Fibroblast of lung (primary cell): ENCODE measurements around the gene OXCT1. TPM values are rescaled to one million over a fixed set of nuclear protein-coding genes. Genes with fewer than 3 reads are reported as not detected.

Experiments used
- DNase-seq, 2 donors: peaks; one replicate each; pipeline versions ENCODE4 v3.0.0 to v3.0.0-alpha.2; 2010; ENCODE audit warnings: low read depth in 2 of 2
- H2AFZ ChIP-seq: 2 replicates; pipeline ENCODE4 v1.5.1; 2012; ENCODE audit warnings: low read length, control low read depth, inconsistent platforms
- H3K27ac ChIP-seq: 2 replicates; pipeline ENCODE4 v1.5.1; 2011; ENCODE audit warnings: low read length, control low read depth; ENCODE audit not compliant: insufficient read depth
- H3K27me3 ChIP-seq: 2 replicates; pipeline ENCODE4 v1.5.1; 2011; ENCODE audit warnings: mild to moderate bottlenecking, low read length; ENCODE audit not compliant: control insufficient read depth, insufficient read depth
- H3K36me3 ChIP-seq: 2 replicates; pipeline ENCODE4 v1.5.1; 2011; ENCODE audit warnings: low read length; ENCODE audit not compliant: control insufficient read depth, insufficient read depth
- H3K4me1 ChIP-seq: 2 replicates; pipeline ENCODE4 v1.5.1; 2011; ENCODE audit warnings: low read length; ENCODE audit not compliant: control insufficient read depth, insufficient read depth; ENCODE audit errors: extremely low read depth
- H3K4me2 ChIP-seq: 2 replicates; pipeline ENCODE4 v1.5.1; 2011; ENCODE audit warnings: low read length, control low read depth; ENCODE audit not compliant: insufficient read depth; ENCODE audit errors: extremely low read depth
- H3K4me3 ChIP-seq, 4 experiments: fragments of 200-600 bp in 1 of 4; sonication (generic) in 1 of 4; replicated peaks in 1 of 4; 2 replicates each; pipeline ENCODE4 v1.5.1; 2011 to 2016; ENCODE audit warnings: low read length in 4 of 4, low read depth in 3 of 4, mild to moderate bottlenecking in 3 of 4, control low read depth in 2 of 4, inconsistent platforms in 1 of 4, mixed read lengths in 1 of 4; ENCODE audit not compliant: insufficient read depth in 1 of 4; ENCODE audit errors: control extremely low read depth in 1 of 4
- H3K79me2 ChIP-seq: 2 replicates; pipeline ENCODE4 v1.5.1; 2012; ENCODE audit warnings: mild to moderate bottlenecking, low read length, inconsistent platforms; ENCODE audit not compliant: control insufficient read depth, insufficient read depth
- H3K9ac ChIP-seq: 2 replicates; pipeline ENCODE4 v1.5.1; 2011; ENCODE audit warnings: mild to moderate bottlenecking, low read length, control low read depth; ENCODE audit not compliant: insufficient read depth
- H3K9me3 ChIP-seq: 2 replicates; pipeline ENCODE4 v1.5.1; 2012; ENCODE audit warnings: low read depth, low read length; ENCODE audit not compliant: control insufficient read depth, insufficient read depth
- H4K20me1 ChIP-seq: 2 replicates; pipeline ENCODE4 v1.5.1; 2011; ENCODE audit warnings: low read length; ENCODE audit not compliant: control insufficient read depth, insufficient read depth; ENCODE audit errors: extremely low read depth
- EZH2 ChIP-seq: IDR thresholded peaks from 2 replicates; pipeline ENCODE4 v1.5.1; 2012; ENCODE audit warnings: low read length, control low read depth, mild to moderate bottlenecking; ENCODE audit errors: missing control alignments
- polyA plus RNA-seq, 2 donors: library from polyadenylated mRNA; depleted of rRNA in 1 of 2; stranded (reverse) in 1 of 2; unstranded in 1 of 2; fragments of >200 nt; gene quantifications; 2 replicates each; pipeline ENCODE4 v1.2.1, GENCODE V29; 2011 to 2012; ENCODE audit warnings: missing spikeins in 1 of 2
- total RNA-seq: library from RNA; depleted of rRNA; stranded (reverse); fragments of >200 nt; gene quantifications from 2 replicates; pipeline ENCODE4 v1.2.1, GENCODE V29; 2014
- TF ChIP-seq, protein P1 (sequence below), 2 donors: IDR thresholded peaks in 1 of 2; conservative IDR thresholded peaks in 1 of 2; 1 replicate in 1 of 2; 2 replicates in 1 of 2; pipeline ENCODE4 v1.5.1; 2011 to 2012; ENCODE audit warnings: low read length in 2 of 2, control low read depth in 1 of 2, inconsistent platforms in 1 of 2, low read depth in 1 of 2, mild to moderate bottlenecking in 1 of 2

The OXCT1 gene
- total and polyA plus RNA-seq, 2 donors (not counting 1 experiment from before 2014, with no cell fraction given) = 35.7 to 56.3 TPM

DNA sequence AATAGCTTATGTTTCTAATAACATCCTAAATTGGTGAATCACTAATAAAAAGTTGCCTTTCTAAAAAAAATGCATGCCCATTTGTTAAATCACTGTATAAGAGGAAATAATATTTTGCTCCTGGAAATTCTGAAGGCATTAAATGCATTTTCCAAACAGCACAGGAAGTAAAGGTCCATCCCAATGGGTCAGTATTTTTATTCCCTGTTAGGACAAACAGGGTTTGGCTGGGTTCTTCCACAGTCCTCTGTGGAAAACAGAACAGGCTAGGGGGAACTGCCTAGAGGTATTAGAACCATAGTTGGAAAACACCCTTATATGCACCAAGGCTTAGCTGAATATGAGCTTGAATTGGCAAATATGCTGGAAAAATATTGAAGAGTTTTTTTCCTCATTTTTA, 85.2 kb downstream of the OXCT1 start:
- Histone ChIP-seq H3K27ac (no peak overlapping the region), H3K79me2 (no peaks in the 10 kb centered on the region), H3K9me3 (no peaks in the 10 kb centered on the region), H3K27me3 (no peaks in the 10 kb centered on the region), H3K9ac (no peak overlapping the region), H3K4me1 (peaks cover 13% of the 10 kb centered on the region), H3K4me3 (no peak overlapping the region), H2AFZ (no peak overlapping the region), H4K20me1 (no peaks in the 10 kb centered on the region), H3K36me3 (no peaks in the 10 kb centered on the region), H3K4me2 (no peak overlapping the region)
- no peak for DNase-seq
- TF ChIP-seq, protein P1, sequence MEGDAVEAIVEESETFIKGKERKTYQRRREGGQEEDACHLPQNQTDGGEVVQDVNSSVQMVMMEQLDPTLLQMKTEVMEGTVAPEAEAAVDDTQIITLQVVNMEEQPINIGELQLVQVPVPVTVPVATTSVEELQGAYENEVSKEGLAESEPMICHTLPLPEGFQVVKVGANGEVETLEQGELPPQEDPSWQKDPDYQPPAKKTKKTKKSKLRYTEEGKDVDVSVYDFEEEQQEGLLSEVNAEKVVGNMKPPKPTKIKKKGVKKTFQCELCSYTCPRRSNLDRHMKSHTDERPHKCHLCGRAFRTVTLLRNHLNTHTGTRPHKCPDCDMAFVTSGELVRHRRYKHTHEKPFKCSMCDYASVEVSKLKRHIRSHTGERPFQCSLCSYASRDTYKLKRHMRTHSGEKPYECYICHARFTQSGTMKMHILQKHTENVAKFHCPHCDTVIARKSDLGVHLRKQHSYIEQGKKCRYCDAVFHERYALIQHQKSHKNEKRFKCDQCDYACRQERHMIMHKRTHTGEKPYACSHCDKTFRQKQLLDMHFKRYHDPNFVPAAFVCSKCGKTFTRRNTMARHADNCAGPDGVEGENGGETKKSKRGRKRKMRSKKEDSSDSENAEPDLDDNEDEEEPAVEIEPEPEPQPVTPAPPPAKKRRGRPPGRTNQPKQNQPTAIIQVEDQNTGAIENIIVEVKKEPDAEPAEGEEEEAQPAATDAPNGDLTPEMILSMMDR (conservative IDR thresholded peaks at IDR 0.05 in 1 of 2, IDR thresholded peaks at IDR 0.05 in 1 of 2; ENCODE audit: low read depth in 1 of 2, low read length in 2 of 2) = no peak
- no peak for TF ChIP-seq EZH2

DNA sequence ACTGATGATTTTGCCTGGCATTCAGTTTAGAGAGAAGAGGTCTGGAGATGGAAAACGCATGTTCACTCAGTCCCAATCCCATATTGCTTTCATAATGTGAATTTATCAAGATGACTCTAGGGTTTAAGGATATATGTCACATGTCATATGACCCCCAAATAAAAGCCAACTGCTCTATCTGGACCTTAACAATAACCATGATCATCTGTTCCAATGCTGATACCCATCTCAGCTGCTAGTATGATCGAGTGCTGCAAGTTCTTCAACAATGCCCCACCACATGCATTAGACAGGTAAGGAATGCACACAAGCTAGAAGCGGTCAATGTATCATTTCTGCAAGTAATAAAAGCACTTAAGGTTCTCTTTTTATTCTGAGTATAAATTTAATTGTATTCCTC, 91.8 kb downstream of the OXCT1 start:
- no peak overlapping the region for H2AFZ ChIP-seq
- no peak overlapping the region for H3K27ac ChIP-seq
- no peaks in the 10 kb centered on the region for H4K20me1 ChIP-seq
- TF ChIP-seq EZH2 = no peak
- TF ChIP-seq, protein P1 (conservative IDR thresholded peaks at IDR 0.05 in 1 of 2, IDR thresholded peaks at IDR 0.05 in 1 of 2; ENCODE audit: low read depth in 1 of 2, low read length in 2 of 2) = no peak
- no peak overlapping the region for H3K4me2 ChIP-seq
- no peaks in the 10 kb centered on the region for H3K36me3 ChIP-seq
- H3K4me3 ChIP-seq = no peak overlapping the region
- no peaks in the 10 kb centered on the region for H3K27me3 ChIP-seq
- no peaks in the 10 kb centered on the region for H3K4me1 ChIP-seq
- no peaks in the 10 kb centered on the region for H3K9me3 ChIP-seq
- H3K9ac ChIP-seq = no peak overlapping the region
- H3K79me2 ChIP-seq = no peaks in the 10 kb centered on the region
- no peak for DNase-seq

DNA sequence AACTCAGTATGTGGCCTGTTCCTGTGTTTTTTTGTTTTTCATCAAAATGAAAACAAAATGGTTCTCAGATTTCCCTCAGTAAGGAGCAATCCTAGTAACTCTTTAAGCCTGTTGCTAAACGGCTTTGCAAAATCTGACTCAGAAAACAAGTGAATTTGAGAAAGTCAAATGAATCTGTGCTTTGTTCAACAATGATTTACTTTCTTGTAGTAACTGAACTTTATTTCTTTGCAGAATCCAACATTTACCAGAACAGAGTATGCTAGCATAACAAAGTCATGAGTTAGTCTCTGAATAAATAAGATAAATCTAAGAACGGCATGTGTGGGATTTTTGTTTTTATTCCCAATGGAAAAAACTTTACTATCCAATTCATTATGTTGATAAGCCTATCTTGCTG, 93.8 kb downstream of the OXCT1 start:
- no peak overlapping the region for H3K4me3 ChIP-seq
- no peaks in the 10 kb centered on the region for H4K20me1 ChIP-seq
- no peaks in the 10 kb centered on the region for H3K4me1 ChIP-seq
- no peaks in the 10 kb centered on the region for H3K27me3 ChIP-seq
- no peak overlapping the region for H2AFZ ChIP-seq
- H3K27ac ChIP-seq = no peak overlapping the region
- no peaks in the 10 kb centered on the region for H3K79me2 ChIP-seq
- H3K4me2 ChIP-seq = no peak overlapping the region
- no peaks in the 10 kb centered on the region for H3K9me3 ChIP-seq
- no peaks in the 10 kb centered on the region for H3K36me3 ChIP-seq
- TF ChIP-seq, protein P1 (conservative IDR thresholded peaks at IDR 0.05 in 1 of 2, IDR thresholded peaks at IDR 0.05 in 1 of 2; ENCODE audit: low read depth in 1 of 2, low read length in 2 of 2) = no peak
- no peak for TF ChIP-seq EZH2
- H3K9ac ChIP-seq = no peak overlapping the region
- peak; percentile 31 to 83 for DNase-seq
